H1 (cell line): ENCODE measurements around the gene MOB2. TPM values are rescaled to one million over a fixed set of nuclear protein-coding genes. Genes with fewer than 3 reads are reported as not detected.
A peak's percentile ranks its signal among the peaks of the same experiment; 100 is the strongest.

Experiments used
- CTCF ChIA-PET: fragments of 300-600 bp; sonication (Branson Sonifier 250); formaldehyde crosslinking; loops from one replicate; lab custom pipeline; 2021; ENCODE audit not compliant: partially characterized antibody; lab: Charles Lee
- POLR2A ChIA-PET: fragments of 300-600 bp; sonication (Branson Sonifier 250); formaldehyde crosslinking; loops from one replicate; lab custom pipeline; 2021; ENCODE audit warnings: inconsistent platforms; ENCODE audit not compliant: partially characterized antibody; lab: Charles Lee
- DNase-seq, 2 experiments: peaks; one replicate each; pipeline versions ENCODE4 v3.0.0 to v3.0.0-alpha.2; 2010 to 2022; ENCODE audit warnings: low spot score in 2 of 2, low read depth in 1 of 2, mixed read lengths in 1 of 2
- FAIRE-seq: peaks from 2 replicates; lab custom pipeline; 2011; peaks lifted over from hg19 to GRCh38; lab: Jason Lieb, UNC
- H2AFZ ChIP-seq: 2 replicates; pipeline ENCODE4 v1.8.1; 2012; ENCODE audit warnings: low read length, inconsistent platforms
- H2AK5ac ChIP-seq: 2 replicates; pipeline ENCODE4 v1.6.1; 2013; ENCODE audit warnings: low read depth, low read length
- H2BK120ac ChIP-seq: replicated peaks from 2 replicates; pipeline ENCODE3; 2013; ENCODE audit warnings: low read depth, low read length, inconsistent platforms
- H2BK12ac ChIP-seq: 2 replicates; pipeline ENCODE4 v1.6.1; 2013; ENCODE audit warnings: low read depth, low read length
- H2BK15ac ChIP-seq: 2 replicates; pipeline ENCODE4 v1.6.1; 2013; ENCODE audit warnings: low read length
- H2BK20ac ChIP-seq: 2 replicates; pipeline ENCODE4 v1.6.1; 2013; ENCODE audit warnings: low read length
- H2BK5ac ChIP-seq: 2 replicates; pipeline ENCODE4 v1.6.1; 2013; ENCODE audit warnings: low read depth, low read length
- H3K14ac ChIP-seq: 2 replicates; pipeline ENCODE4 v1.6.1; 2013; ENCODE audit warnings: inconsistent platforms; ENCODE audit not compliant: insufficient read length
- H3K18ac ChIP-seq: 2 replicates; pipeline ENCODE4 v1.6.1; 2013; ENCODE audit warnings: low read length; ENCODE audit errors: extremely low read depth
- H3K23ac ChIP-seq: 2 replicates; pipeline ENCODE4 v1.6.1; 2013; ENCODE audit warnings: inconsistent platforms; ENCODE audit not compliant: insufficient read length
- H3K23me2 ChIP-seq: 2 replicates; pipeline ENCODE4 v1.6.1; 2013; ENCODE audit warnings: low read depth, low read length
- H3K27ac ChIP-seq: 2 replicates; pipeline ENCODE4 v1.6.1; 2011; ENCODE audit warnings: low read depth, low read length, inconsistent platforms
- H3K27me3 ChIP-seq, 4 experiments: replicated peaks in 1 of 4; 1 replicate in 1 of 4; 2 replicates in 3 of 4; pipeline versions ENCODE4 v1.6.1 to v1.8.1; 2011 to 2013; ENCODE audit warnings: low read length in 3 of 4, mild to moderate bottlenecking in 3 of 4, inconsistent platforms in 2 of 4, mixed read lengths in 2 of 4, moderate library complexity in 1 of 4; ENCODE audit not compliant: control insufficient read depth in 3 of 4, insufficient read depth in 3 of 4; ENCODE audit errors: extremely low read depth in 1 of 4
- H3K36me3 ChIP-seq, 4 experiments: 2 replicates each; pipeline versions ENCODE4 v1.6.1 to v1.8.1; 2011 to 2013; ENCODE audit warnings: mild to moderate bottlenecking in 4 of 4, low read length in 3 of 4, moderate library complexity in 2 of 4, control low read depth in 1 of 4, inconsistent platforms in 1 of 4; ENCODE audit not compliant: insufficient read depth in 4 of 4, control insufficient read depth in 2 of 4
- H3K4ac ChIP-seq: replicated peaks from 2 replicates; pipeline ENCODE3; 2013; ENCODE audit warnings: low read length, low read depth, mixed read lengths, inconsistent platforms; ENCODE audit not compliant: insufficient read length
- H3K4me1 ChIP-seq, 4 experiments: replicated peaks in 1 of 4; 1 replicate in 1 of 4; 2 replicates in 3 of 4; pipeline versions ENCODE4 v1.6.1 to v1.8.1; 2011 to 2013; ENCODE audit warnings: low read length in 3 of 4, inconsistent platforms in 2 of 4, mixed read lengths in 1 of 4; ENCODE audit not compliant: insufficient read depth in 4 of 4, control insufficient read depth in 3 of 4
- H3K4me2 ChIP-seq, 2 experiments: 2 replicates each; pipeline versions ENCODE4 v1.6.1 to v1.8.1; 2011 to 2013; ENCODE audit warnings: low read depth in 2 of 2, low read length in 2 of 2, control low read depth in 1 of 2, inconsistent platforms in 1 of 2, mild to moderate bottlenecking in 1 of 2; ENCODE audit not compliant: insufficient read depth in 1 of 2
- H3K4me3 ChIP-seq, 4 experiments: fragments of 200-600, 300-600 bp in 1 of 4; sonication (generic), shearing (Covaris generic), sonication (Bioruptor Twin) in 1 of 4; 2 replicates each; pipeline versions ENCODE4 v1.5.1 to v1.8.1; 2011 to 2016; ENCODE audit warnings: low read length in 4 of 4, low read depth in 3 of 4, control low read depth in 2 of 4, inconsistent platforms in 2 of 4, mild to moderate bottlenecking in 2 of 4, mixed read lengths in 1 of 4, moderate library complexity in 1 of 4; ENCODE audit not compliant: insufficient read depth in 2 of 4; ENCODE audit errors: extremely low read depth in 1 of 4
- H3K56ac ChIP-seq: replicated peaks from 2 replicates; pipeline ENCODE3; 2013; ENCODE audit warnings: low read depth, mild to moderate bottlenecking, mixed read lengths, low read length, inconsistent platforms; ENCODE audit not compliant: insufficient read length
- H3K79me1 ChIP-seq: 2 replicates; pipeline ENCODE4 v1.6.1; 2013; ENCODE audit warnings: low read depth, low read length, control low read depth
- H3K79me2 ChIP-seq, 2 experiments: 2 replicates each; pipeline versions ENCODE4 v1.6.1 to v1.8.1; 2012 to 2013; ENCODE audit warnings: low read length in 2 of 2, mild to moderate bottlenecking in 2 of 2, inconsistent platforms in 1 of 2; ENCODE audit not compliant: insufficient read depth in 2 of 2, control insufficient read depth in 1 of 2
- H3K9ac ChIP-seq, 4 experiments: replicated peaks in 1 of 4; 1 replicate in 1 of 4; 2 replicates in 3 of 4; pipeline versions ENCODE4 v1.6.1 to v1.8.1; 2011 to 2013; ENCODE audit warnings: low read depth in 3 of 4, low read length in 3 of 4, control low read depth in 2 of 4, mild to moderate bottlenecking in 2 of 4, moderate library complexity in 2 of 4, inconsistent platforms in 1 of 4; ENCODE audit errors: extremely low read depth in 1 of 4
- H3K9me3 ChIP-seq, 2 experiments: 2 replicates each; pipeline versions ENCODE4 v1.6.1 to v1.8.1; 2012 to 2013; ENCODE audit warnings: mild to moderate bottlenecking in 2 of 2, moderate library complexity in 2 of 2, control low read depth in 1 of 2, inconsistent platforms in 1 of 2, low read depth in 1 of 2, low read length in 1 of 2, mixed read lengths in 1 of 2; ENCODE audit not compliant: insufficient read depth in 2 of 2
- H4K20me1 ChIP-seq, 2 experiments: replicated peaks in 1 of 2; 2 replicates each; pipeline versions ENCODE3 to v1.8.1; 2011 to 2013; ENCODE audit warnings: inconsistent platforms in 2 of 2, low read length in 2 of 2, mild to moderate bottlenecking in 1 of 2; ENCODE audit not compliant: insufficient read depth in 2 of 2, control insufficient read depth in 1 of 2
- H4K5ac ChIP-seq: 2 replicates; pipeline ENCODE4 v1.6.1; 2013; ENCODE audit warnings: low read length, low read depth, mixed read lengths, inconsistent platforms; ENCODE audit not compliant: insufficient read length
- H4K8ac ChIP-seq: 2 replicates; pipeline ENCODE4 v1.8.0; 2013; ENCODE audit warnings: mild to moderate bottlenecking, moderate library complexity, low read length, inconsistent platforms; ENCODE audit not compliant: insufficient read depth; ENCODE audit errors: extremely low read depth
- H4K91ac ChIP-seq: replicated peaks from 2 replicates; pipeline ENCODE3; 2013; ENCODE audit warnings: low read length, mixed read lengths, inconsistent platforms; ENCODE audit not compliant: insufficient read length
- CTCF ChIP-seq, 3 experiments: IDR thresholded peaks; 1 replicate in 2 of 3; 2 replicates in 1 of 3; pipeline versions ENCODE4 v1.5.1 to v1.6.1; 2011; ENCODE audit warnings: low read length in 3 of 3, mild to moderate bottlenecking in 3 of 3, inconsistent platforms in 2 of 3, low read depth in 1 of 3, moderate library complexity in 1 of 3; ENCODE audit not compliant: insufficient read depth in 1 of 3; ENCODE audit errors: control extremely low read depth in 1 of 3
- KDM1A ChIP-seq: fragments of 200-600, 300-600 bp; sonication (generic); IDR thresholded peaks from 2 replicates; pipeline ENCODE4 v1.7.1; 2016; ENCODE audit warnings: mild to moderate bottlenecking, low read length, borderline replicate concordance
- KDM4A ChIP-seq: IDR thresholded peaks from one replicate; pipeline ENCODE4 v1.7.1; 2012; ENCODE audit warnings: low read depth, mild to moderate bottlenecking, moderate library complexity, low read length, inconsistent platforms; ENCODE audit not compliant: severe bottlenecking
- SP1 ChIP-seq: IDR thresholded peaks from 2 replicates; pipeline ENCODE4 v1.6.1; 2011; ENCODE audit warnings: low read depth, low read length
- WGBS, 2 experiments: shearing (Covaris generic) in 1 of 2; methylation state at CpG; one replicate each; pipeline versions ENCODE4 v1.1.6 to v1.1.7; 2013 to 2015; ENCODE audit warnings: low lambda C conversion rate in 2 of 2, mixed read lengths in 2 of 2, inconsistent platforms in 1 of 2, low coverage in 1 of 2, missing lambda C conversion rate in 1 of 2; ENCODE audit not compliant: insufficient replicate concordance in 2 of 2, insufficient coverage in 1 of 2, insufficient read length in 1 of 2; ENCODE audit errors: extremely low coverage in 1 of 2, missing lambda C conversion rate in 1 of 2; 5-methylcytosine and 5-hydroxymethylcytosine counted together
- polyA plus RNA-seq, 7 experiments: library from polyadenylated mRNA; depleted of rRNA in 3 of 7; stranded (reverse) in 5 of 7; unstranded in 2 of 7; fragments of >200 nt in 5 of 7; fragments of 200-250 nt in 2 of 7; gene quantifications; 1 replicate in 5 of 7; 2 replicates in 1 of 7; 4 replicates in 1 of 7; pipeline versions ENCODE4 v1.2.1 to v1.2.3, GENCODE V29; 2011 to 2013; ENCODE audit warnings: missing spikeins in 2 of 7, mixed read lengths in 2 of 7
- total RNA-seq: library from RNA; stranded (reverse); fragmentation: NEBNext Ultra II Directional; extraction: Animal tissue kit (Norgen Biotek cat#: 25700); gene quantifications from 2 replicates; pipeline ENCODE4 v1.2.1, GENCODE V29; 2021

Gene MOB2
- total and polyA plus RNA-seq, 2 of the 8 experiments (the other 6 are each of a cell fraction or from before 2014, with no cell fraction given), result 18.6 to 28.2 TPM

GRCh38 chr11:1484695-1485503 is 1.7 kb downstream of the MOB2 start:
- Histone ChIP-seq H2AK5ac (no peak overlapping the region), H4K20me1 (peaks cover 0 to 20% of the 10 kb centered on the region in 2 experiments), H4K8ac (no peak overlapping the region), H3K23ac (no peak overlapping the region), H2BK15ac (no peak overlapping the region), H3K79me1 (peaks cover 6% of the 10 kb centered on the region), H2BK12ac (no peak overlapping the region), H3K36me3 (no peaks in the 10 kb centered on the region), H3K23me2 (no peaks in the 10 kb centered on the region), H3K79me2 (no peaks in the 10 kb centered on the region; a peak in 1 of 4 replicates), H2BK120ac (no peak overlapping the region), H4K91ac (no peak overlapping the region), H3K14ac (no peak overlapping the region), H2BK20ac (no peak overlapping the region), H3K4me2 (no peak overlapping the region), H2BK5ac (no peak overlapping the region), H3K9me3 (no peaks in the 10 kb centered on the region), H3K27me3 (no peaks in the 10 kb centered on the region), H3K18ac (no peak overlapping the region), H3K27ac (no peak overlapping the region; the same call in 1 of the 2 replicates), H3K9ac (no peak overlapping the region), H3K56ac (no peak overlapping the region), H3K4me1 (peaks cover 0 to 5% (median under 1%) of the 10 kb centered on the region in 4 experiments; a peak in 2 of 7 replicates), H4K5ac (no peak overlapping the region), H3K4me3 (no peak overlapping the region), H3K4ac (no peak overlapping the region), H2AFZ (no peak overlapping the region)
- CTCF ChIA-PET, result interaction anchor here (0.6 to 1.5 kb wide), 7 partner anchors 12 to 506 kb away, joined by 3 to 5 read pairs (median 3); no protein-coding TSS in a partner anchor
- TF ChIP-seq KDM1A, result no peak
- peak in 1 of 3 experiments; percentile 17; a peak in 1 of 4 replicates for TF ChIP-seq CTCF (IDR thresholded peaks at IDR 0.05; ENCODE audit: control extremely low read depth in 1 of 3, insufficient read depth in 1 of 3, low read depth in 1 of 3, low read length in 3 of 3)
- TF ChIP-seq KDM4A, result no peak
- no peak for TF ChIP-seq SP1
- 91% methylated on average over 20 of the region's 20 CpGs; no CpG with 5 or more reads in 1 of the 2 experiments for WGBS, 2 experiments
- no peak for DNase-seq
- POLR2A ChIA-PET, result no interaction called here
- FAIRE-seq, result no peak
